Adrenal gland (tissue), 5 donors: ENCODE data around the gene TBC1D2B.
A peak's percentile ranks its signal among the peaks of the same experiment; 100 is the strongest.
"Not testable (repeated sequence)": the region's sequence is repeated elsewhere in the genome, so short reads cannot be mapped to it uniquely, and the experiment has no call there.

ENCODE experiments used
- POLR2A ChIP-seq, 2 donors: fragments of 450-650 bp; IDR thresholded peaks; one replicate each; pipeline ENCODE4 v1.6.1; 2017; ENCODE audit warnings: antibody characterized with exemption in 2 of 2, mild to moderate bottlenecking in 2 of 2, moderate library complexity in 1 of 2
- TF ChIP-seq, protein P1 (sequence below), 6 experiments: fragments of 450-650 bp in 4 of 6; fragments of 200-600 bp in 2 of 6; sonication (generic) in 1 of 6; IDR thresholded peaks; 1 replicate in 5 of 6; 2 replicates in 1 of 6; pipeline versions ENCODE4 v1.5.1 to v1.8.0; 2016 to 2021; ENCODE audit warnings: antibody characterized with exemption in 6 of 6, mild to moderate bottlenecking in 2 of 6, moderate library complexity in 1 of 6
- donor health status: DM: no; HTN: no; CAD: no.

DNA sequence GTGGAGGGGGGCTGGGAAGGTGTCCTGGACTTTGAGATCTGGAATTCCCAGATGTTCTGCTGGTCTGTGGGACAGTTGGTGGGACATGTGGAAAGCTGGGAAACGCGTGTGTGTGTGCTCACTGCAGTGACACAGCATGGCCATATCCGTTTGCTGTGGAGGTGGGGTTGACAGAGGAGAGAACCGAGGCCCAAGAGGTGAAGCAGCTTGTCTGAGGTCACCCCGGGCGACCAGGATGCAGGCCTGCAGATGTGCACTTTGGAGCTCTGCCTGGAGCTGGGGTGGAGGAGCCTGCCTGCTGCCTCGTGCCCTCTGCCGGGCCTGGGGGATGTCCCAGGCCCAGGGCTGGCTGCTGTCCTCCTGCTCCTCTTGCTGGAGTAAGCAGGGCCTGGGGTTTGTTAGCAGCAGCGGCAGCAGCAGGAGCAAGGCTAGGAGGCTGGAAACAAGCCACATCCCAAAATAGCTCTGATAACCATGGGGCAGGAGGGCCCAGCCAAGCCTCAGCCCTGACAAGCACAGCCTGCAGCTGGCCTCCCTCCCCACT, 85.8 kb downstream of the TBC1D2B start:
- TF ChIP-seq POLR2A (IDR thresholded peaks at IDR 0.05): peak in 1 of 2 donors; percentile 55
- TF ChIP-seq, protein P1, sequence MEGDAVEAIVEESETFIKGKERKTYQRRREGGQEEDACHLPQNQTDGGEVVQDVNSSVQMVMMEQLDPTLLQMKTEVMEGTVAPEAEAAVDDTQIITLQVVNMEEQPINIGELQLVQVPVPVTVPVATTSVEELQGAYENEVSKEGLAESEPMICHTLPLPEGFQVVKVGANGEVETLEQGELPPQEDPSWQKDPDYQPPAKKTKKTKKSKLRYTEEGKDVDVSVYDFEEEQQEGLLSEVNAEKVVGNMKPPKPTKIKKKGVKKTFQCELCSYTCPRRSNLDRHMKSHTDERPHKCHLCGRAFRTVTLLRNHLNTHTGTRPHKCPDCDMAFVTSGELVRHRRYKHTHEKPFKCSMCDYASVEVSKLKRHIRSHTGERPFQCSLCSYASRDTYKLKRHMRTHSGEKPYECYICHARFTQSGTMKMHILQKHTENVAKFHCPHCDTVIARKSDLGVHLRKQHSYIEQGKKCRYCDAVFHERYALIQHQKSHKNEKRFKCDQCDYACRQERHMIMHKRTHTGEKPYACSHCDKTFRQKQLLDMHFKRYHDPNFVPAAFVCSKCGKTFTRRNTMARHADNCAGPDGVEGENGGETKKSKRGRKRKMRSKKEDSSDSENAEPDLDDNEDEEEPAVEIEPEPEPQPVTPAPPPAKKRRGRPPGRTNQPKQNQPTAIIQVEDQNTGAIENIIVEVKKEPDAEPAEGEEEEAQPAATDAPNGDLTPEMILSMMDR (IDR thresholded peaks at IDR 0.05): not testable (repeated sequence)
